SK-N-SH (cell line): Measurements from ENCODE around the gene WDR81. TPM values are rescaled to one million over a fixed set of nuclear protein-coding genes. Genes with fewer than 3 reads are reported as not detected.

Experiments
- CTCF ChIA-PET: fragments of 300-600, 350-600 bp; formaldehyde crosslinking; extraction: SDS; loops from one replicate; lab custom pipeline; 2021; lab: Yijun Ruan, JAX
- POLR2A ChIA-PET: fragments of 350-600 bp; sonication (Branson Sonifier 250); formaldehyde crosslinking; extraction: SDS; loops from one replicate; lab custom pipeline; 2020; ENCODE audit warnings: antibody characterized with exemption, inconsistent platforms; lab: Yijun Ruan, JAX
- DNase-seq: peaks from one replicate; pipeline ENCODE4 v3.0.0; 2012
- H2AFZ ChIP-seq: fragments of 200-600 bp; sonication (generic); 2 replicates; pipeline ENCODE4 v1.8.1; 2016; ENCODE audit warnings: antibody characterized with exemption, mild to moderate bottlenecking, low read depth
- H3F3A ChIP-seq: fragments of 200-600 bp; sonication (generic); replicated peaks from 2 replicates; pipeline ENCODE3; 2016; ENCODE audit warnings: antibody characterized with exemption, mild to moderate bottlenecking; ENCODE audit not compliant: insufficient read depth
- H3K27ac ChIP-seq, 2 experiments: fragments of 200-500 bp in 1 of 2; fragments of 200-600 bp in 1 of 2; sonication (Bioruptor generic) in 1 of 2; sonication (generic), shearing (Covaris generic) in 1 of 2; 2 replicates each; pipeline versions ENCODE4 v1.5.1 to v1.6.1; 2014 to 2016; ENCODE audit warnings: low read depth in 2 of 2, inconsistent platforms in 1 of 2, low read length in 1 of 2, mild to moderate bottlenecking in 1 of 2, mixed read lengths in 1 of 2
- H3K27me3 ChIP-seq: fragments of 200-600 bp; sonication (generic), shearing (Covaris generic); 2 replicates; pipeline ENCODE4 v1.6.1; 2016; ENCODE audit warnings: mixed run types; ENCODE audit not compliant: insufficient read depth
- H3K36me3 ChIP-seq, 2 experiments: fragments of 200-500 bp in 1 of 2; fragments of 200-600 bp in 1 of 2; sonication (Bioruptor generic) in 1 of 2; sonication (generic) in 1 of 2; replicated peaks in 1 of 2; 2 replicates each; pipeline versions ENCODE3 to v1.5.1; 2014 to 2016; ENCODE audit warnings: low read length in 1 of 2, mild to moderate bottlenecking in 1 of 2; ENCODE audit not compliant: insufficient read depth in 2 of 2, control insufficient read depth in 1 of 2
- H3K4me1 ChIP-seq, 2 experiments: fragments of 200-500 bp in 1 of 2; fragments of 200-600 bp in 1 of 2; sonication (Bioruptor generic) in 1 of 2; sonication (generic), shearing (Covaris generic) in 1 of 2; 2 replicates each; pipeline versions ENCODE4 v1.5.1 to v1.6.1; 2014 to 2016; ENCODE audit warnings: low read depth in 1 of 2, low read length in 1 of 2, mixed run types in 1 of 2; ENCODE audit not compliant: insufficient read depth in 2 of 2, control insufficient read depth in 1 of 2
- H3K4me2 ChIP-seq: fragments of 200-600 bp; sonication (generic), shearing (Covaris generic); 2 replicates; pipeline ENCODE4 v1.6.1; 2017; ENCODE audit warnings: mixed run types
- H3K4me3 ChIP-seq, 2 experiments: fragments of 200-500 bp in 1 of 2; fragments of 200-600 bp in 1 of 2; sonication (Bioruptor generic) in 1 of 2; sonication (generic), shearing (Covaris generic) in 1 of 2; 2 replicates each; pipeline versions ENCODE4 v1.5.1 to v1.8.1; 2014 to 2016; ENCODE audit warnings: low read depth in 2 of 2, inconsistent platforms in 1 of 2, low read length in 1 of 2, mild to moderate bottlenecking in 1 of 2, mixed read lengths in 1 of 2, moderate library complexity in 1 of 2
- H3K79me2 ChIP-seq: fragments of 200-600 bp; sonication (generic); 2 replicates; pipeline ENCODE4 v1.8.1; 2017; ENCODE audit warnings: mild to moderate bottlenecking; ENCODE audit not compliant: insufficient read depth
- H3K9ac ChIP-seq: fragments of 200-600 bp; sonication (generic); 2 replicates; pipeline ENCODE4 v1.6.1; 2017; ENCODE audit warnings: mixed run types
- H3K9me2 ChIP-seq: fragments of 200-600 bp; sonication (generic); 2 replicates; pipeline ENCODE4 v1.6.1; 2017; ENCODE audit warnings: mixed run types
- H3K9me3 ChIP-seq: fragments of 200-600 bp; sonication (generic); 2 replicates; pipeline ENCODE4 v1.6.1; 2017; ENCODE audit warnings: mixed run types, mild to moderate bottlenecking, moderate library complexity
- H4K20me1 ChIP-seq: fragments of 200-600 bp; sonication (generic); 2 replicates; pipeline ENCODE4 v1.6.1; 2017; ENCODE audit warnings: mild to moderate bottlenecking, mixed run types; ENCODE audit not compliant: insufficient read depth
- EP300 ChIP-seq, 2 experiments: IDR thresholded peaks; 2 replicates each; pipeline versions ENCODE4 v1.4.0 to v1.6.1; 2012; ENCODE audit warnings: borderline replicate concordance in 1 of 2, low read depth in 1 of 2, low read length in 1 of 2
- FOSL2 ChIP-seq: IDR thresholded peaks from 2 replicates; pipeline ENCODE4 v1.4.0; 2012; ENCODE audit warnings: low read depth, mild to moderate bottlenecking, moderate library complexity, borderline replicate concordance
- FOXJ3 ChIP-seq: sonication (generic); formaldehyde crosslinking; IDR thresholded peaks from 2 replicates; pipeline ENCODE4 v1.5.1; 2020; ENCODE audit warnings: mild to moderate bottlenecking, missing genetic modification reagents
- FOXM1 ChIP-seq: IDR thresholded peaks from 2 replicates; pipeline ENCODE4 v1.4.0; 2012; ENCODE audit warnings: low read depth, mild to moderate bottlenecking
- GABPA ChIP-seq: IDR thresholded peaks from 2 replicates; pipeline ENCODE4 v1.4.0; 2012; ENCODE audit warnings: low read depth, mild to moderate bottlenecking
- MEF2A ChIP-seq: IDR thresholded peaks from 2 replicates; pipeline ENCODE4 v1.4.0; 2012; ENCODE audit warnings: low read depth, borderline replicate concordance
- MXI1 ChIP-seq: IDR thresholded peaks from 2 replicates; pipeline ENCODE4 v1.6.1; 2012; ENCODE audit warnings: mild to moderate bottlenecking, low read depth, low read length, improper control_type of control experiment
- NFIC ChIP-seq: IDR thresholded peaks from 2 replicates; pipeline ENCODE4 v1.4.0; 2012; ENCODE audit warnings: borderline replicate concordance
- NRF1 ChIP-seq: IDR thresholded peaks from 2 replicates; pipeline ENCODE4 v1.6.1; 2012; ENCODE audit warnings: low read depth, mild to moderate bottlenecking, low read length
- POLR2AphosphoS5 ChIP-seq: IDR thresholded peaks from 2 replicates; pipeline ENCODE4 v1.6.1; 2012; ENCODE audit warnings: low read depth, low read length
- RAD21 ChIP-seq: IDR thresholded peaks from 2 replicates; pipeline ENCODE4 v1.6.1; 2012; ENCODE audit warnings: mild to moderate bottlenecking, low read length
- RCOR1 ChIP-seq: fragments of 150-350 bp; IDR thresholded peaks from 2 replicates; pipeline ENCODE4 v1.6.1; 2017; ENCODE audit warnings: antibody characterized with exemption, low read length
- RFX5 ChIP-seq: IDR thresholded peaks from 2 replicates; pipeline ENCODE4 v1.6.1; 2012; ENCODE audit warnings: mild to moderate bottlenecking, improper control_type of control experiment, low read length
- RXRA ChIP-seq: IDR thresholded peaks from 2 replicates; pipeline ENCODE4 v1.4.0; 2012; ENCODE audit warnings: low read depth, mild to moderate bottlenecking, borderline replicate concordance
- SIN3A ChIP-seq: IDR thresholded peaks from 2 replicates; pipeline ENCODE4 v1.6.1; 2012; ENCODE audit warnings: low read depth, mild to moderate bottlenecking, low read length, moderate library complexity, borderline replicate concordance
- TAF1 ChIP-seq: IDR thresholded peaks from 2 replicates; pipeline ENCODE4 v1.6.1; 2012; ENCODE audit warnings: low read depth, mild to moderate bottlenecking, low read length, moderate library complexity, borderline replicate concordance
- YY1 ChIP-seq: IDR thresholded peaks from 2 replicates; pipeline ENCODE4 v1.4.0; 2012; ENCODE audit warnings: low read depth, mild to moderate bottlenecking
- WGBS: methylation state at CpG from one replicate; pipeline ENCODE4 v1.1.6; 2017; ENCODE audit warnings: low lambda C conversion rate; 5-methylcytosine and 5-hydroxymethylcytosine counted together
- polyA plus RNA-seq, 3 experiments: library from polyadenylated mRNA; depleted of rRNA; stranded (reverse); fragments of >200 nt; gene quantifications; 2 replicates each; pipeline ENCODE4 v1.2.3, GENCODE V29; 2012
- TF ChIP-seq, protein P1 (sequence below): IDR thresholded peaks from 2 replicates; pipeline ENCODE4 v1.4.0; 2012; ENCODE audit warnings: low read depth, borderline replicate concordance
- TF ChIP-seq, protein P2 (sequence below): IDR thresholded peaks from 2 replicates; pipeline ENCODE4; 2012
- TF ChIP-seq, protein P3 (sequence below): IDR thresholded peaks from 2 replicates; pipeline ENCODE4 v1.4.0; 2012; ENCODE audit warnings: low read depth

WDR81 gene
- polyA plus RNA-seq, 1 of the 3 experiments (the other 2 are of a cell fraction) = 9.3 TPM

DNA sequence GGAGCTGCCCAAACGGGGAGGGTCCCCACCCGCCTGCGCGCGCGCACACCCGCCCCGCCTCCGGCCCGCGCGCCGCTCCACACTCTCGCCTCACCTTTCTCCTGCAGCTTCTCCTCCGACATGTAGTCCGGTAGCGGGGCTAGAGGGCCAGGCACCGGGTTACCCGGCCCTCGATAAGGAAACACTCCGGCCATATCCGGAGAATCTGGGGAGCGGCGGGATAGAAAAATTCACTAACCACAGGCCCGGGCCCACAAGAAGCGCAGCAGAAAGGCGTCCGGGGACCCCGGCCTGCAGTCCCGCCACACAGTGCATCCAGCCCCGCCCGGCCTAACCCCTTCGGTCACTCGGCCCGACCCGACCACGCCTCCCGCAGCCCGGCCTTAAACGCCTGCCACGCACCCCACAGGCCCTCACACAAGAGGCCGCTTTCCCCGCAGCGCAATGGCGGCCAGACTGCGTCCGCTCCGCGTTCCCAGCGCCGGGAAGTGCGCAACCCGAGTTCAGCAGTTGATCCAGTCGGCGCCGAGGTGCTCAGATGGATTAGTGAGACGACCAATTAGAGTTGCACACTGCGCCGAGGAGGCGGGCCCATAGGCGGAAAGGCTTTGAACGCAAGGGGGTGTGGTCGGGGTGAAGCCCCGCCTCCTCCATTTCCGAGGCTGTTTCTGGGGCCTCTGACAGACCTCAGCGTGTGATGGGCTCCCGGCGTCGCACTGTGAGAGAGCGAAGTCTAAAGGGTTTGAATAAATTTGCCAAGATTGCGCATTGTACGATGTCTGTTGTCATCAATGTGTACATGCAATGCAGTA lies 39.9 kb upstream of the WDR81 start, which contains the start of gene PRPF8:
PRPF8 (minus strand) TSS at position 490 of the 812 bp plus-strand sequence; CDS start at position 194, 296 bp downstream.
- ChIA-PET POLR2A (interaction anchor here (0.7 to 1.5 kb wide), 3 partner anchors 15 to 32 kb away, joined by 3 to 10 read pairs (median 4); no protein-coding TSS in a partner anchor), CTCF (interaction anchor here (0.8 to 7.8 kb wide), 6 partner anchors 11 to 110 kb away, joined by 3 to 56 read pairs (median 5); partner anchors contain the start of gene RILP)
- Histone ChIP-seq H4K20me1 (peaks cover 29% of the 10 kb centered on the region), H3K79me2 (peaks cover 43% of the 10 kb centered on the region), H3K9me2 (no peaks in the 10 kb centered on the region), H3K9ac (peak within 1 kb of the TSS; percentile 89), H3K4me1 (peaks cover 4 to 9% of the 10 kb centered on the region in 2 experiments; a peak in 2 of 4 replicates), H3K9me3 (no peaks in the 10 kb centered on the region), H3K36me3 (peaks cover 33 to 35% of the 10 kb centered on the region in 2 experiments), H2AFZ (peak within 1 kb of the TSS; percentile 95), H3K4me2 (peak within 1 kb of the TSS; percentile 97), H3F3A (no peaks in the 10 kb centered on the region), H3K27ac (peak within 1 kb of the TSS; percentile 85 to 88), H3K4me3 (peak within 1 kb of the TSS; percentile 74 to 87), H3K27me3 (no peaks in the 10 kb centered on the region)
- DNase-seq = peak; percentile 99
- WGBS = 1% methylated on average over 59 of the region's 72 CpGs
- TF ChIP-seq RXRA = no peak
- peak; percentile 87 for TF ChIP-seq POLR2AphosphoS5
- TF ChIP-seq RFX5 = peak; percentile 35; the same call in 1 of the 2 replicates
- peak; percentile 67 for TF ChIP-seq NRF1
- TF ChIP-seq SIN3A = 0 out of 2 replicates have a peak, but pooled peaks have one; percentile 24
- TF ChIP-seq, protein P1, sequence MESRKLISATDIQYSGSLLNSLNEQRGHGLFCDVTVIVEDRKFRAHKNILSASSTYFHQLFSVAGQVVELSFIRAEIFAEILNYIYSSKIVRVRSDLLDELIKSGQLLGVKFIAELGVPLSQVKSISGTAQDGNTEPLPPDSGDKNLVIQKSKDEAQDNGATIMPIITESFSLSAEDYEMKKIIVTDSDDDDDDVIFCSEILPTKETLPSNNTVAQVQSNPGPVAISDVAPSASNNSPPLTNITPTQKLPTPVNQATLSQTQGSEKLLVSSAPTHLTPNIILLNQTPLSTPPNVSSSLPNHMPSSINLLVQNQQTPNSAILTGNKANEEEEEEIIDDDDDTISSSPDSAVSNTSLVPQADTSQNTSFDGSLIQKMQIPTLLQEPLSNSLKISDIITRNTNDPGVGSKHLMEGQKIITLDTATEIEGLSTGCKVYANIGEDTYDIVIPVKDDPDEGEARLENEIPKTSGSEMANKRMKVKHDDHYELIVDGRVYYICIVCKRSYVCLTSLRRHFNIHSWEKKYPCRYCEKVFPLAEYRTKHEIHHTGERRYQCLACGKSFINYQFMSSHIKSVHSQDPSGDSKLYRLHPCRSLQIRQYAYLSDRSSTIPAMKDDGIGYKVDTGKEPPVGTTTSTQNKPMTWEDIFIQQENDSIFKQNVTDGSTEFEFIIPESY = no peak
- TF ChIP-seq YY1 = peak; percentile 96
- TF ChIP-seq, protein P2, sequence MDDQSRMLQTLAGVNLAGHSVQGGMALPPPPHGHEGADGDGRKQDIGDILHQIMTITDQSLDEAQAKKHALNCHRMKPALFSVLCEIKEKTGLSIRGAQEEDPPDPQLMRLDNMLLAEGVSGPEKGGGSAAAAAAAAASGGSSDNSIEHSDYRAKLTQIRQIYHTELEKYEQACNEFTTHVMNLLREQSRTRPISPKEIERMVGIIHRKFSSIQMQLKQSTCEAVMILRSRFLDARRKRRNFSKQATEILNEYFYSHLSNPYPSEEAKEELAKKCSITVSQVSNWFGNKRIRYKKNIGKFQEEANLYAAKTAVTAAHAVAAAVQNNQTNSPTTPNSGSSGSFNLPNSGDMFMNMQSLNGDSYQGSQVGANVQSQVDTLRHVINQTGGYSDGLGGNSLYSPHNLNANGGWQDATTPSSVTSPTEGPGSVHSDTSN = peak; percentile 97
- peak; percentile 97 for TF ChIP-seq MXI1
- no peak for TF ChIP-seq NFIC
- TF ChIP-seq RCOR1 = no peak
- TF ChIP-seq FOXJ3 (CRISPR knock-in tag) = no peak
- TF ChIP-seq RAD21 = no peak
- peak; percentile 68 for TF ChIP-seq TAF1
- no peak for TF ChIP-seq FOXM1
- no peak for TF ChIP-seq EP300 (IDR thresholded peaks at IDR 0.05; ENCODE audit: borderline replicate concordance in 1 of 2, low read depth in 1 of 2, low read length in 1 of 2)
- no peak for TF ChIP-seq MEF2A
- peak; percentile 90 for TF ChIP-seq GABPA
- TF ChIP-seq FOSL2 = no peak
- TF ChIP-seq, protein P3, sequence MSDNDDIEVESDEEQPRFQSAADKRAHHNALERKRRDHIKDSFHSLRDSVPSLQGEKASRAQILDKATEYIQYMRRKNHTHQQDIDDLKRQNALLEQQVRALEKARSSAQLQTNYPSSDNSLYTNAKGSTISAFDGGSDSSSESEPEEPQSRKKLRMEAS = peak; percentile 63; the same call in 1 of the 2 replicates
